Suprapubic skin (tissue), 4 donors: Measurements from ENCODE around the gene GATA1. TPM values are rescaled to one million over a fixed set of nuclear protein-coding genes. Genes with fewer than 3 reads are reported as not detected.

ENCODE experiments used
- DNase-seq, 2 donors: peaks; one replicate each; pipeline ENCODE4 v3.0.0-alpha.2; 2019; ENCODE audit warnings: low spot score in 2 of 2
- H3K27ac ChIP-seq: fragments of 200-600 bp; sonication (generic); one replicate; pipeline ENCODE4 v1.5.1; 2019
- H3K27me3 ChIP-seq: fragments of 200-600 bp; sonication (generic); one replicate; pipeline ENCODE4 v1.5.1; 2019
- H3K36me3 ChIP-seq: fragments of 200-600 bp; sonication (generic); one replicate; pipeline ENCODE4 v1.5.1; 2019
- H3K4me1 ChIP-seq: fragments of 200-600 bp; sonication (generic); one replicate; pipeline ENCODE4 v1.5.1; 2019
- H3K4me3 ChIP-seq: fragments of 200-600 bp; sonication (generic); one replicate; pipeline ENCODE4 v1.5.1; 2019; ENCODE audit warnings: mild to moderate bottlenecking
- H3K9me3 ChIP-seq: fragments of 200-600 bp; sonication (generic); one replicate; pipeline ENCODE4 v1.5.1; 2019
- EP300 ChIP-seq: sonication (generic); formaldehyde crosslinking; IDR thresholded peaks from one replicate; pipeline ENCODE4 v1.6.1; 2017; ENCODE audit warnings: antibody characterized with exemption
- POLR2A ChIP-seq, 2 donors: fragments of 450-650 bp; IDR thresholded peaks; one replicate each; pipeline ENCODE4 v1.6.1; 2017; ENCODE audit warnings: antibody characterized with exemption in 2 of 2, mild to moderate bottlenecking in 2 of 2, moderate library complexity in 2 of 2
- POLR2AphosphoS5 ChIP-seq, 3 donors: sonication (generic); formaldehyde crosslinking; IDR thresholded peaks; one replicate each; pipeline ENCODE4 v1.6.1; 2017; ENCODE audit warnings: antibody characterized with exemption in 3 of 3
- WGBS: methylation state at CpG from one replicate; pipeline ENCODE4 v1.1.5; 2018; 5-methylcytosine and 5-hydroxymethylcytosine counted together
- total RNA-seq, 4 donors: library from RNA; depleted of rRNA; stranded (reverse); fragments of >200 nt; gene quantifications; one replicate each; pipeline ENCODE4 v1.1.0, GENCODE V29; 2016
- TF ChIP-seq, protein P1 (sequence below), 2 donors: fragments of 200-600 bp in 1 of 2; fragments of 450-650 bp in 1 of 2; sonication (generic) in 1 of 2; IDR thresholded peaks; one replicate each; pipeline ENCODE4 v1.5.1; 2016 to 2019; ENCODE audit warnings: antibody characterized with exemption in 2 of 2, mild to moderate bottlenecking in 1 of 2, moderate library complexity in 1 of 2

The GATA1 gene
- total RNA-seq, 4 donors from 2014 or later = not detected

DNA sequence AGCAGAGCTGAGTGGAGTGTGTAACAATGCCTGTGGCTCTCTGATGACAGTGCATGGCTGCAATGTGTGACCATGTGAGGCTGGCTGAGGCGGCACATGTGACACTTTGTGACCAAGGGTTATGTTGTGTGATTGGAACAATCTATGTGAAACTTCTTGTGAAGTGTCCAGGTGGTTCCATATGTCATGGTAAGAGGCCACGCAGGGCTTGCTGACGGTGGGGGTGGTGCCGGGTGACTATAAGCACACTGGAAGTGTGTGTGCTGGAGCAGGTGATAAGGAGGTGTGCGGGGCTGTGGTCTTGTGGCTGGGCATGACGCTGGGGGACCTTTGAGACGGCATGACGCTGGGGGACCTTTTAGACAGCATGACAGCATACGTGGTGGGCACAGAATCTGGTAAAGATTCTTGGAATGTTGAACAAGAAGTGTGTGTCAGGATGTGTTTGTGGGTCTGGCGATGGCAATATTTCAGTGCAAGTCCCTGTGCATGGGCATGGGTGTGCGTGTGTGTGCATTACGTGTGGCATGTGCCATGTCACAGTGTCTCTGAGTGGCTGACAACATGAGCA is 8.0 kb downstream of the GATA1 start:
- no peaks in the 10 kb centered on the region for H3K27me3 ChIP-seq
- H3K36me3 ChIP-seq = no peaks in the 10 kb centered on the region
- no peak overlapping the region for H3K27ac ChIP-seq
- no peak overlapping the region for H3K4me3 ChIP-seq
- DNase-seq = no peak
- 86% methylated on average over 12 of the region's 12 CpGs for WGBS
- no peaks in the 10 kb centered on the region for H3K4me1 ChIP-seq
- no peaks in the 10 kb centered on the region for H3K9me3 ChIP-seq
- TF ChIP-seq POLR2A (IDR thresholded peaks at IDR 0.05) (no peak), POLR2AphosphoS5 (IDR thresholded peaks at IDR 0.05) (no peak), EP300 (no peak)
- TF ChIP-seq, protein P1, sequence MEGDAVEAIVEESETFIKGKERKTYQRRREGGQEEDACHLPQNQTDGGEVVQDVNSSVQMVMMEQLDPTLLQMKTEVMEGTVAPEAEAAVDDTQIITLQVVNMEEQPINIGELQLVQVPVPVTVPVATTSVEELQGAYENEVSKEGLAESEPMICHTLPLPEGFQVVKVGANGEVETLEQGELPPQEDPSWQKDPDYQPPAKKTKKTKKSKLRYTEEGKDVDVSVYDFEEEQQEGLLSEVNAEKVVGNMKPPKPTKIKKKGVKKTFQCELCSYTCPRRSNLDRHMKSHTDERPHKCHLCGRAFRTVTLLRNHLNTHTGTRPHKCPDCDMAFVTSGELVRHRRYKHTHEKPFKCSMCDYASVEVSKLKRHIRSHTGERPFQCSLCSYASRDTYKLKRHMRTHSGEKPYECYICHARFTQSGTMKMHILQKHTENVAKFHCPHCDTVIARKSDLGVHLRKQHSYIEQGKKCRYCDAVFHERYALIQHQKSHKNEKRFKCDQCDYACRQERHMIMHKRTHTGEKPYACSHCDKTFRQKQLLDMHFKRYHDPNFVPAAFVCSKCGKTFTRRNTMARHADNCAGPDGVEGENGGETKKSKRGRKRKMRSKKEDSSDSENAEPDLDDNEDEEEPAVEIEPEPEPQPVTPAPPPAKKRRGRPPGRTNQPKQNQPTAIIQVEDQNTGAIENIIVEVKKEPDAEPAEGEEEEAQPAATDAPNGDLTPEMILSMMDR (IDR thresholded peaks at IDR 0.05) = no peak

DNA sequence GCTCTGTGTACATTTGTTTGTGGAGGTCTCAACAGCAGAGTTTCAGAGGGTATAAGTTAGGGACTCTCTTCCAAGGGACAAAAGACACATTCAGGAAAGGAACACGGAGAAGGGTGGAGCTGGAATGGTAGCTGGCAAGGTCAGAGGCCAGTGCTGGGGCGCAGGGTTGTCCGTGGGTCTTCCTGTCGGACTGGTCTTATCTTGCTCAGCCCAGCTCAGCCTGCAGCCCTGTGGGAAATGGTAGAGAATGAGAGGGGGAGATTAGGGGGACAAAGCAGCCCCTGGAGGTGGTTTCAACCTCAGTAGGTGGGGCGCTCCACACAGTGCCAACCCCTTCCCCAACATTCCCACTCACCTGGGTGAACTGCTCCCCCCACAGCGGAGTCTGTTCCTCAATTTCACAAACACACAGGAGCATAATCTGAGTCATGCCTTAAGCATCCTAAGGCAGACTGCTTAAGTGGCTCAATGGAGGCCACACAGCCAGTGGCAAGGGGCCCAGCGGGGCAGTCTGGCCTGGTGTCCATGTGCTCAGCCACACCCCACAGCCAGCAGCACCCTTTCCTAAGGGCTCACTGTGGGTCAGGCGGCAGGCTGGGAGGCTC is 8.6 kb downstream of the GATA1 start:
- Histone ChIP-seq H3K9me3 (no peaks in the 10 kb centered on the region), H3K4me1 (no peaks in the 10 kb centered on the region), H3K27ac (no peak overlapping the region), H3K36me3 (no peaks in the 10 kb centered on the region), H3K27me3 (no peaks in the 10 kb centered on the region), H3K4me3 (no peak overlapping the region)
- WGBS = 58% methylated on average over 7 of the region's 8 CpGs
- DNase-seq = no peak
- TF ChIP-seq POLR2A (IDR thresholded peaks at IDR 0.05) = no peak
- no peak for TF ChIP-seq EP300
- no peak for TF ChIP-seq POLR2AphosphoS5 (IDR thresholded peaks at IDR 0.05)
- TF ChIP-seq, protein P1 (IDR thresholded peaks at IDR 0.05) = no peak

- Histone ChIP-seq H3K4me1 (peaks cover 8% of the 10 kb centered on the region), H3K27ac (no peak overlapping the region), H3K36me3 (no peaks in the 10 kb centered on the region), H3K4me3 (no peak overlapping the region), H3K9me3 (no peaks in the 10 kb centered on the region), H3K27me3 (no peaks in the 10 kb centered on the region)
- no peak for TF ChIP-seq POLR2A (IDR thresholded peaks at IDR 0.05)
- TF ChIP-seq POLR2AphosphoS5 (IDR thresholded peaks at IDR 0.05) = no peak
- no peak for TF ChIP-seq EP300
- TF ChIP-seq, protein P1 (IDR thresholded peaks at IDR 0.05) = no peak
- 82% methylated on average over 2 of the region's 2 CpGs for WGBS
- DNase-seq = no peak
These were observed 11.9 kb downstream of the GATA1 start for GRCh38 chrX:48798318-48798717.

DNA sequence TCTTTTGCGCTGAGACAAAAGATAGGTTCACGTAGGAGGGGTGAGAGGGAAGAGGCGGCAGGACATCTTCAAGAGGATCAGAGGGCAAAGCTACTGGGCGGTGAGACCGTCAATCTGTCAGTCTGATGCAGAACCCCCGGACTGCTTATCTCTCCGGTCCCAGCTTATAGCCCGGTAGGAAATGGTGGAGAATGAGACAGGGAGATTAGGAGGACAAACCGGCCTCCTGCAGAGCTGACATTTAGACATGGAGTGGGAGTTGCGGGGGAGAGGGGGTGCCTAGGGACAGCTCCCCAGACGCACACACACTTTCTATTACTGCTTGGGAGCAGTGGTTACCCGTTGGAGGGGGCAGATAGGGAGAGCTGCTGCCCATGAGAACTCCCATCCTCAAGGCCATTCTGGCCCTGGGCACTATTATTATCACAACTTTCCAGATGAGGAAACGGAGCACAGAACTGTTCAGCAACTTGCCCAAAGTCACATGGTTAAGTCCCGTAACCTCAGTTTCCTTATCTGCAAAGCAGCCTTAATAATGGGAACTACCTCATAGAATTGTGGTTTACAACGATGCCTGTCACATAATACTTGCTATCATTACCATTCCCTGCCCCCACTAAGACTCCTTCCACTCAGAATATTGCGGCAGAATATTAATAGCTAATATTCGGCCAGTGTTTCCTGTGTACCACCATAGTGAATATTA is 14.3 kb downstream of the GATA1 start:
- DNase-seq = no peak
- Histone ChIP-seq H3K27ac (peak overlapping the region; percentile 91), H3K4me3 (peak overlapping the region; percentile 59), H3K36me3 (peaks cover 6% of the 10 kb centered on the region), H3K4me1 (peaks cover 8% of the 10 kb centered on the region), H3K9me3 (no peaks in the 10 kb centered on the region), H3K27me3 (no peaks in the 10 kb centered on the region)
- WGBS = 58% methylated on average over 16 of the region's 17 CpGs
- no peak for TF ChIP-seq POLR2AphosphoS5 (IDR thresholded peaks at IDR 0.05)
- TF ChIP-seq, protein P1 (IDR thresholded peaks at IDR 0.05) = no peak
- TF ChIP-seq POLR2A (IDR thresholded peaks at IDR 0.05) = no peak
- TF ChIP-seq EP300 = no peak
